Endometrial microvascular endothelial cells (primary cell): ENCODE results near the gene B3GALT5. TPM values are rescaled to one million over a fixed set of nuclear protein-coding genes. Genes with fewer than 3 reads are reported as not detected.

Experiments used
- in situ Hi-C: cut with HindIII; loops from 2 replicates; pipeline ENCODE4 v1.10.0; 2017; ENCODE audit warnings: low sequenced_read_pairs, low pct_unique_long_range_greater_than_20kb; ENCODE audit errors: inconsistent ontology term
- total RNA-seq: library from RNA; depleted of rRNA; stranded (reverse); fragments of >200 nt; gene quantifications from one replicate; pipeline ENCODE4 v1.2.3, GENCODE V29; 2015; ENCODE audit errors: inconsistent ontology term

Gene B3GALT5
- total RNA-seq, 1 donor from 2014 or later, result not detected

- in situ Hi-C loops, result no loop called here
These were observed 103.2 kb downstream of the B3GALT5 start for GRCh38 chr21:39715804-39716397.

DNA sequence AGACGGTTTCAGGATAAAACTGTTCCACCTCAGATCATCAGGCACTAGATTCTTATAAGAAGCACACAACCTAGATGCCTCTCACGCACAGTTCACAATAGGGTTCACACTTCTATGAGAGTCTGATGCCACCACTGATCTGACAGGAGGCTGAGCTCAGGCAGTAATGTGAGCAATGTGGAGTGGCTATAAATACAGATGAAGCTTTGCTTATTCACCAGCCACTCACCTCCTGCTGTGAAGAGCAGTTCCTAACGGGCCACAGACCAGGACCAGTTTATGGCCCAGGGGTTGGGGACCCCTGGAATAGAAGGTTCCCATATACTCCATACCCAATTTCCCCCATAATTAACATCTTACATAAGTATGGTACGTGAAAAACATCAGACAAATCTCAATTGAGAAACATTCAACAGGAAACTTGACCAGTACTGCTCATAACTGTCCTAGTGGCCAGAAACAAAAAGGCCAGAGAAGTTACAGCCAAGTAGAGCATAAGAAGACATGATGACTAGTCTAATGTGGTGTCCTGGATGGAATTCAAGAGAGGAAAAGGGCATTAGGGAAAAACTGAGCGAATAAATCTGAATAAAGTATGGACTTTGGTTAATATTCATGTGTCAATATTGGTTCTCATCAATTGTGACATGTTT, 107.5 kb downstream of the B3GALT5 start:
- in situ Hi-C loops, result no loop called here

- in situ Hi-C loops, result no loop called here
These were observed 109.1 kb downstream of the B3GALT5 start for GRCh38 chr21:39721885-39722284.

Other genes starting within 250 kb of the B3GALT5 start
- gene LCA5L, start 167.2 kb upstream of the B3GALT5 start, total RNA-seq, result not detected
- gene SH3BGR, start 161.0 kb upstream of the B3GALT5 start, total RNA-seq, result not detected
- not detected for gene IGSF5, start 132.2 kb downstream of the B3GALT5 start, total RNA-seq